GM23338 (cell line): ENCODE measurements around the gene MLF1. TPM values are rescaled to one million over a fixed set of nuclear protein-coding genes. Genes with fewer than 3 reads are reported as not detected.

ENCODE experiments used
- ATAC-seq: fragments of 200-7000 bp; cut with Tn5 transposase; 3 replicates; pipeline ENCODE4 v1.9.1; 2020
- DNase-seq: peaks from one replicate; pipeline ENCODE4 v3.0.0-alpha.2; 2015; ENCODE audit warnings: low spot score
- H2AFZ ChIP-seq: fragments of 200-600 bp; sonication (generic); 2 replicates; pipeline ENCODE4 v1.8.0; 2016; ENCODE audit warnings: antibody characterized with exemption, mild to moderate bottlenecking, moderate library complexity
- H3F3A ChIP-seq: fragments of 200-600 bp; sonication (generic); replicated peaks from 2 replicates; pipeline ENCODE4 v1.8.0; 2017; ENCODE audit warnings: antibody characterized with exemption, mixed run types, low read depth
- H3K27ac ChIP-seq: fragments of 200-600 bp; sonication (generic); 2 replicates; pipeline ENCODE4 v1.6.1; 2016; ENCODE audit warnings: low read depth
- H3K27me3 ChIP-seq: fragments of 200-600 bp; sonication (generic); 2 replicates; pipeline ENCODE4 v1.8.0; 2016; ENCODE audit warnings: mild to moderate bottlenecking, mixed run types, moderate library complexity; ENCODE audit not compliant: insufficient read depth
- H3K36me3 ChIP-seq: fragments of 200-600 bp; sonication (generic); 2 replicates; pipeline ENCODE4 v1.8.0; 2016; ENCODE audit warnings: mild to moderate bottlenecking; ENCODE audit not compliant: insufficient read depth
- H3K4me1 ChIP-seq: fragments of 200-600 bp; sonication (generic); 2 replicates; pipeline ENCODE4 v1.8.0; 2016; ENCODE audit warnings: mild to moderate bottlenecking, moderate library complexity; ENCODE audit not compliant: insufficient read depth
- H3K4me2 ChIP-seq: fragments of 200-600 bp; sonication (generic); 2 replicates; pipeline ENCODE4 v1.7.1; 2017; ENCODE audit warnings: mixed run types
- H3K4me3 ChIP-seq: fragments of 200-600 bp; sonication (generic); 2 replicates; pipeline ENCODE4 v1.6.1; 2016; ENCODE audit warnings: mixed run types
- H3K79me2 ChIP-seq: fragments of 200-600 bp; sonication (generic); replicated peaks from 2 replicates; pipeline ENCODE4 v1.8.0; 2017; ENCODE audit warnings: mild to moderate bottlenecking; ENCODE audit not compliant: insufficient read depth
- H3K9me2 ChIP-seq: fragments of 200-600 bp; sonication (generic); 2 replicates; pipeline ENCODE4 v1.8.0; 2017; ENCODE audit not compliant: insufficient read depth
- H4K20me1 ChIP-seq: fragments of 200-600 bp; sonication (generic); replicated peaks from 2 replicates; pipeline ENCODE4 v1.8.0; 2017; ENCODE audit warnings: mild to moderate bottlenecking; ENCODE audit not compliant: insufficient read depth
- H3K27ac Mint-ChIP-seq: 2 replicates; pipeline ENCODE4 v1.8.0; 2020; ENCODE audit warnings: inconsistent platforms, mild to moderate bottlenecking, moderate library complexity, mixed read lengths
- H3K27me3 Mint-ChIP-seq: 3 replicates; pipeline ENCODE4 v1.8.0; 2022; ENCODE audit warnings: low read depth, mild to moderate bottlenecking, moderate library complexity, mixed read lengths, inconsistent platforms; ENCODE audit not compliant: insufficient read depth, poor library complexity
- H3K36me3 Mint-ChIP-seq: 3 replicates; pipeline ENCODE4 v1.8.0; 2021; ENCODE audit warnings: low read depth, mild to moderate bottlenecking, inconsistent platforms, moderate library complexity, mixed read lengths
- H3K4me1 Mint-ChIP-seq: 3 replicates; pipeline ENCODE4 v1.8.0; 2020; ENCODE audit warnings: mild to moderate bottlenecking, inconsistent platforms, mixed read lengths
- H3K4me3 Mint-ChIP-seq: 3 replicates; pipeline ENCODE4 v1.8.0; 2021; ENCODE audit warnings: moderate library complexity, mild to moderate bottlenecking, inconsistent platforms, mixed read lengths
- H3K9me3 Mint-ChIP-seq: 3 replicates; pipeline ENCODE4 v1.8.0; 2020; ENCODE audit warnings: moderate library complexity, mild to moderate bottlenecking, inconsistent platforms, mixed read lengths
- CREB1 ChIP-seq: fragments of 250-450 bp; sonication (Bioruptor Pico); IDR thresholded peaks from 2 replicates; pipeline ENCODE4 v1.5.0; 2020; ENCODE audit warnings: low read depth, mild to moderate bottlenecking, moderate library complexity
- CTCF ChIP-seq, 2 experiments: fragments of 200-600 bp in 1 of 2; sonication (generic) in 1 of 2; conservative IDR thresholded peaks; 2 replicates each; pipeline versions ENCODE4 v1.5.1 to v1.6.1; 2016 to 2017; ENCODE audit warnings: antibody characterized with exemption in 2 of 2, low read depth in 2 of 2, mild to moderate bottlenecking in 2 of 2, moderate library complexity in 1 of 2
- EZH2phosphoT487 ChIP-seq: fragments of 200-600 bp; sonication (generic); IDR thresholded peaks from one replicate; pipeline ENCODE4 v1.8.1; 2018; ENCODE audit warnings: antibody characterized with exemption; ENCODE audit not compliant: unreplicated experiment
- JUNB ChIP-seq: IDR thresholded peaks from one replicate; pipeline ENCODE4 v1.6.1; 2016; ENCODE audit warnings: antibody characterized with exemption; ENCODE audit not compliant: unreplicated experiment
- NANOG ChIP-seq: IDR thresholded peaks from 2 replicates; pipeline ENCODE4 v1.6.1; 2016; ENCODE audit warnings: antibody characterized with exemption, borderline replicate concordance
- POLR2AphosphoS5 ChIP-seq: IDR thresholded peaks from 2 replicates; pipeline ENCODE4 v1.6.1; 2016; ENCODE audit warnings: antibody characterized with exemption, low read depth
- REST ChIP-seq: IDR thresholded peaks from one replicate; pipeline ENCODE4 v1.6.1; 2018; ENCODE audit warnings: antibody characterized with exemption; ENCODE audit not compliant: unreplicated experiment
- STAT1 ChIP-seq: IDR thresholded peaks from one replicate; pipeline ENCODE4 v1.6.1; 2016; ENCODE audit warnings: antibody characterized with exemption; ENCODE audit not compliant: unreplicated experiment
- ZNF114 ChIP-seq: fragments of 250-450 bp; sonication (Bioruptor Pico); IDR thresholded peaks from 2 replicates; pipeline ENCODE4 v1.5.0; 2020; ENCODE audit warnings: mild to moderate bottlenecking, moderate library complexity
- ZNF331 ChIP-seq: fragments of 250-450 bp; sonication (Bioruptor Pico); IDR thresholded peaks from 2 replicates; pipeline ENCODE4 v1.5.0; 2020; ENCODE audit warnings: low read depth, mild to moderate bottlenecking, moderate library complexity
- ZNF462 ChIP-seq: fragments of 250-450 bp; sonication (Bioruptor Pico); IDR thresholded peaks from 2 replicates; pipeline ENCODE4 v1.5.0; 2020; ENCODE audit warnings: mild to moderate bottlenecking, moderate library complexity
- polyA plus RNA-seq: library from polyadenylated mRNA; unstranded; fragments of >200 nt; fragmentation: Nextera tagmentation; extraction: Ambion mirVana; gene quantifications from 2 replicates; pipeline ENCODE4 v1.2.1, GENCODE V29; 2016
- total RNA-seq: library from RNA; depleted of rRNA; stranded (reverse); fragments of >200 nt; shearing (Covaris generic); gene quantifications from 2 replicates; pipeline ENCODE4 v1.2.3, GENCODE V29; 2014

The MLF1 gene
- total and polyA plus RNA-seq, 2 experiments from 2014 or later: 36.6 to 63.6 TPM

- H3K9me3 Mint-ChIP-seq: peaks cover 9% of the 10 kb centered on the region; the same call in 2 of the 3 replicates
- TF ChIP-seq STAT1 (no peak), ZNF114 (CRISPR knock-in tag) (no peak), ZNF331 (CRISPR knock-in tag) (no peak), POLR2AphosphoS5 (no peak), CREB1 (no peak), ZNF462 (no peak), CTCF (conservative IDR thresholded peaks at IDR 0.05; ENCODE audit: low read depth in 2 of 2) (no peak), JUNB (no peak), EZH2phosphoT487 (no peak), NANOG (no peak), REST (no peak)
- H3K4me1 ChIP-seq: peaks cover 20% of the 10 kb centered on the region
- ATAC-seq: no peak
- no peaks in the 10 kb centered on the region for H3F3A ChIP-seq
- H3K79me2 ChIP-seq: peaks cover 18% of the 10 kb centered on the region; the same call in 1 of the 2 replicates
- no peak overlapping the region for H3K4me3 Mint-ChIP-seq
- peaks cover 16% of the 10 kb centered on the region; the same call in 2 of the 3 replicates for H3K4me1 Mint-ChIP-seq
- no peak for DNase-seq
- H2AFZ ChIP-seq: no peak overlapping the region
- H3K36me3 ChIP-seq: no peaks in the 10 kb centered on the region
- no peak overlapping the region for H3K27ac ChIP-seq
- H4K20me1 ChIP-seq: no peaks in the 10 kb centered on the region; the same call in 1 of the 2 replicates
- no peaks in the 10 kb centered on the region; the same call in 2 of the 3 replicates for H3K36me3 Mint-ChIP-seq
- no peaks in the 10 kb centered on the region for H3K9me2 ChIP-seq
- no peak overlapping the region for H3K27ac Mint-ChIP-seq
- no peak overlapping the region for H3K4me2 ChIP-seq
- no peak overlapping the region for H3K4me3 ChIP-seq
- peaks cover 14% of the 10 kb centered on the region for H3K27me3 ChIP-seq
- peaks cover 25% of the 10 kb centered on the region for H3K27me3 Mint-ChIP-seq
Observed at GRCh38 chr3:158572766-158573060, 1.7 kb downstream of the MLF1 start.
